HG03354 (cell line): Measurements from ENCODE around the gene LRRC1.

Source experiments
- ATAC-seq: cut with Tn5 transposase; IDR thresholded peaks from one replicate; pipeline ENCODE4 v1.9.1; 2021; ENCODE audit warnings: mild to moderate bottlenecking; ENCODE audit not compliant: unreplicated experiment, poor library complexity, severe bottlenecking

Gene LRRC1

GRCh38 chr6:53811746-53812145 lies 16.9 kb downstream of the LRRC1 start:
- no peak for ATAC-seq

GRCh38 chr6:53813096-53813495 lies 18.3 kb downstream of the LRRC1 start:
- ATAC-seq: no peak

DNA sequence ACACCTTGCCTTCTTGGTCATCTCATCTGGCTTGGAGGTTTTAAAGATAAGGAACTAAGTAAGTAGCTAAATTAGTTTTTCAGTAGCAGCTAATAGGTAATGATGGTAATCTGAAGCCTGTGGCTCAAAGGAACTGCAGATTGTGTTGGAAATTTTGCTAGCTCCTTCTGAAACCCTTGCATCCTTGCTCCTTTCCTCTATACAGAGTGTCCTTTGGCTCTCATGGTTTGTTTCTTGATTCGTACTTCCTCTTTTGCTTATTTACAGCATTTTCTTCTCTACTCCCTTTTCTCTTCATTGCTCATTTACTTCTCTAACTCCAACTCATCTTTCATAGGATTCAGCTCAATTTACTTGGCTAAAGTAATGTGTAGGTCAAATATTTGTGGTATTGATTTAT lies 19.0 kb downstream of the LRRC1 start:
- peak; percentile 41 for ATAC-seq

- no peak for ATAC-seq
Measured at GRCh38 chr6:53814353-53814752, 19.5 kb downstream of the LRRC1 start.

- ATAC-seq: no peak
Measured at GRCh38 chr6:53815381-53816119, 20.7 kb downstream of the LRRC1 start.

- ATAC-seq: no peak
Measured at GRCh38 chr6:53818858-53819609, 24.2 kb downstream of the LRRC1 start.

DNA sequence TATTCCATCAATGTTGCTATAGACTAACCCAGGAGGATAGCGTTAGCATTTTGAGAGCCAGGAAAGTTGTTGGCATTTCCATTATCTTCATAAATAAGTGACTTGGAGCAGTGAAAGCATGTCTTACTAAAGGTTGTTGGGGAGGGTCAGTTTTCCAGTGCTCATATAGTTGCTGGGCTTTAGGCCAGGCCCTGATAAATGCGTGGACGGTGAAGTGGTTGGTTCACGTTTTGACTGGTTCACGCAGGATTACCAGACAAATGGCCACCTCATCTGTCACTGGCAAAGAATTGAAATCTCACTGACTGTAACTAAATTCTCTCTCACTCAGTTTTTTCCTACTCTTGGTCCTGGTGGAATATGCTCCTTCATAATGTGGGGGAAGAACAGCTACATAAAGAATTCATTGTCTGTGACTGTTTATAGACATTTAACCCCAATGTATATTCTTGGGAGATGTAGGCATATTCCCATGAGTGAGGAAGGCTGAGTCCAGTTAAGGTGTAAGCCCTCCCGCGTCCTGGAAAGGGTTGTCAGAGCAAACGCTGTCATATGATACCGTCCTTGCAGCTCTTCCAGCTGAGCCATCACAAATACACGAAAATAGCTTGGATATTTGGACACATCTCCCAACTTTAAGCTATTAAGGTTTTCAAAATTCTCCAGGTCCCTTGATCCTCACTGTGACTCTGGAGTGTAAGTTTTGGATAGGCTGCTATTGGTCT lies 27.8 kb downstream of the LRRC1 start:
- ATAC-seq: no peak

DNA sequence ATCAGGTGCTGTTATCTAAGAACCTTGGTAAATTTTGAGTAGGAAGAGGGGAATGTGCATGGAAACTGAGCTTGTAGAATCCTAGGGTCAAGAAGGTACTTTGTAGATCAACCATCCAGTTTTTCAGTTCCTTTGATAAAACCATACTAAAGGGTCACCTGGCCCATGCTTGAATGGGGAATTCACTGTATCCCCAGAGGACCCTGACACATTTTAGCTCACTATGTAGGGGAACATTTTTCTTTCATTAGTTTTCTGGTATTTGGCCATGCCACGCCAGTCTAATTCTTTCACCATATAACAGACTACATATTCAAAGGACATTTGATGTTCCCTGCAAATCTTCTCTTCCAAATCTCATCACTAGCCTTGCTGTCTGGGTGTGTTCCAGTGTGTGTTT lies 29.9 kb downstream of the LRRC1 start:
- ATAC-seq: no peak

- ATAC-seq: peak; percentile 67
Measured at GRCh38 chr6:53825532-53826321, 30.9 kb downstream of the LRRC1 start.

GRCh38 chr6:53827531-53827930 lies 32.7 kb downstream of the LRRC1 start:
- no peak for ATAC-seq

- no peak for ATAC-seq
Measured at GRCh38 chr6:53828215-53828614, 33.4 kb downstream of the LRRC1 start.

GRCh38 chr6:53828966-53829697 lies 34.3 kb downstream of the LRRC1 start:
- ATAC-seq: no peak

DNA sequence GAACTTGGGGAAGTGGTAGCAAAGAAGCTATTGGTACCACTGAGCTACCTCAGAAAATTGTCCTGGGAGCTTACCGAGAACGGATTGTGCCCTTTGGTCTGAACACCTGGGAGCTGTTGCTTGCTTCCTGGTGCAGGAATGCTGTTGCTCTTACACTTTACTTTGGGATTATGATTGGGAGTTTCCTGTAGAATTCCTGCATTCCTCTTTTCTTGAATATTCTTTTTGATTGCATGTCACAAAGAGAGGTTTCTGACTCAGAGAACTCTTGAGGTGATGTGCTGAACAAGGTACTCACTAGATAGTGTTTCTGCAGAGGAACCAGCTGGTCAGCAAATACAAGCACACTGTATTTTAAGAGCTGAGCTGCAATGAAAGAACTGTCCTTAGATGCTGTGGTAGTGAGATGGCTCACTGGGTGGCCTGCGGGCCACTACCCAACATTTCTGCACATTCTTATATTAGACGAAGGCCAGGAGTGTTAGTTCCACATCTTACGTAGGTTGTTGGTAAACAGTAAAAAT lies 35.0 kb downstream of the LRRC1 start:
- no peak for ATAC-seq

DNA sequence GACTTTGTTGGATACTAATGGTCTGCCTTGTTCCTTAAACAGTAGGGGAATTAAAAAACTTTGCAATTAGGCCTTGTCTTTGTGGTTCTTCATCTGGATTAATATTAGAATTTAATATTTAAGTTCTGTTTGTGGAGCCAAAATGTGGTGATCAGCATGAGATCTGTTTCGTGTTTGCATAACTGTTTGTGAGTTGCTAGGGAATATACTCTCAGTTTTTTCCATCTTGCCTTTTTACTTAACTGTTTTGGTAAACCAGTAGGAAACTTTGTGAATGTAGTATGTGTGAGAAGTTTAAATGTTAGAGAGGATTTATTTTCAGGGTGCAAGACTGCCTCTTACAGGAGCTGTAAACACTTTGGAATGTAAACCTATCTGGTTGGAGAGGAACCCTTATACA lies 35.6 kb downstream of the LRRC1 start:
- no peak for ATAC-seq

GRCh38 chr6:53831081-53831869 lies 36.5 kb downstream of the LRRC1 start:
- ATAC-seq: no peak

GRCh38 chr6:53831936-53832660 lies 37.3 kb downstream of the LRRC1 start:
- ATAC-seq: no peak

GRCh38 chr6:53833155-53833554 lies 38.4 kb downstream of the LRRC1 start:
- no peak for ATAC-seq

GRCh38 chr6:53834132-53834531 lies 39.3 kb downstream of the LRRC1 start:
- no peak for ATAC-seq
